WTC11 (cell line): ENCODE data around the gene MLPH. TPM values are rescaled to one million over a fixed set of nuclear protein-coding genes. Genes with fewer than 3 reads are reported as not detected.

Experiments
- FOXK1 ChIP-seq: sonication (generic); formaldehyde crosslinking; IDR thresholded peaks from 2 replicates; pipeline ENCODE4 v1.8.0; 2022; ENCODE audit warnings: mild to moderate bottlenecking, moderate library complexity, missing genetic modification reagents
- FOXP1 ChIP-seq: sonication (generic); formaldehyde crosslinking; IDR thresholded peaks from 2 replicates; pipeline ENCODE4 v1.8.0; 2022; ENCODE audit warnings: missing genetic modification reagents, mild to moderate bottlenecking, moderate library complexity, borderline replicate concordance
- GTF2I ChIP-seq: fragments of 250-450 bp; sonication (Bioruptor Pico); conservative IDR thresholded peaks from 2 replicates; pipeline ENCODE4 v1.4.0; 2021; ENCODE audit warnings: mild to moderate bottlenecking
- JAZF1 ChIP-seq: fragments of 250-450 bp; sonication (Bioruptor Pico); IDR thresholded peaks from 2 replicates; pipeline ENCODE4 v1.9.0; 2021; ENCODE audit warnings: moderate library complexity, mild to moderate bottlenecking, inconsistent platforms
- NFYB ChIP-seq: sonication (generic); formaldehyde crosslinking; conservative IDR thresholded peaks from 2 replicates; pipeline ENCODE4 v1.8.0; 2022; ENCODE audit warnings: low read depth, missing genetic modification reagents
- NR3C1 ChIP-seq: sonication (generic); formaldehyde crosslinking; conservative IDR thresholded peaks from 2 replicates; pipeline ENCODE4 v1.8.1; 2023; ENCODE audit warnings: low read depth, mild to moderate bottlenecking, missing genetic modification reagents
- PRRX2 ChIP-seq: fragments of 250-450 bp; sonication (Bioruptor Pico); IDR thresholded peaks from 2 replicates; pipeline ENCODE4 v1.8.0; 2021; ENCODE audit warnings: mild to moderate bottlenecking
- SMAD3 ChIP-seq: sonication (generic); formaldehyde crosslinking; IDR thresholded peaks from 2 replicates; pipeline ENCODE4 v1.8.0; 2022; ENCODE audit warnings: missing genetic modification reagents, mild to moderate bottlenecking, borderline replicate concordance
- SP1 ChIP-seq: sonication (generic); formaldehyde crosslinking; conservative IDR thresholded peaks from 2 replicates; pipeline ENCODE4 v1.8.1; 2022; ENCODE audit warnings: missing genetic modification reagents
- TEAD4 ChIP-seq: sonication (generic); formaldehyde crosslinking; IDR thresholded peaks from 2 replicates; pipeline ENCODE4 v1.8.0; 2022; ENCODE audit warnings: mild to moderate bottlenecking, missing genetic modification reagents
- ZNF138 ChIP-seq: sonication (generic); formaldehyde crosslinking; conservative IDR thresholded peaks from 2 replicates; pipeline ENCODE4 v1.8.1; 2022; ENCODE audit warnings: mild to moderate bottlenecking, moderate library complexity, missing genetic modification reagents
- ZNF416 ChIP-seq: fragments of 250-450 bp; sonication (Bioruptor Pico); IDR thresholded peaks from 2 replicates; pipeline ENCODE4 v1.9.0; 2021; ENCODE audit warnings: mild to moderate bottlenecking, inconsistent platforms
- ZNF671 ChIP-seq: fragments of 250-450 bp; sonication (Bioruptor Pico); IDR thresholded peaks from 2 replicates; pipeline ENCODE4 v1.8.0; 2021; ENCODE audit warnings: mild to moderate bottlenecking
- total RNA-seq: library from RNA; stranded (reverse); gene quantifications from 3 replicates; pipeline ENCODE4 v1.2.3, GENCODE V29; 2021
- TF ChIP-seq, protein P1 (sequence below): sonication (generic); formaldehyde crosslinking; IDR thresholded peaks from 2 replicates; pipeline ENCODE4 v1.8.0; 2022; ENCODE audit warnings: mild to moderate bottlenecking, missing genetic modification reagents
- TF ChIP-seq, protein P2 (sequence below): sonication (generic); formaldehyde crosslinking; IDR thresholded peaks from 2 replicates; pipeline ENCODE4 v1.8.0; 2023; ENCODE audit warnings: missing genetic modification reagents, mild to moderate bottlenecking, borderline replicate concordance
- TF ChIP-seq, protein P3 (sequence below): sonication (generic); formaldehyde crosslinking; IDR thresholded peaks from 2 replicates; pipeline ENCODE4 v1.8.0; 2023; ENCODE audit warnings: mild to moderate bottlenecking, missing genetic modification reagents
- TF ChIP-seq, protein P4 (sequence below): fragments of 250-450 bp; sonication (Bioruptor Pico); conservative IDR thresholded peaks from 2 replicates; pipeline ENCODE4 v1.9.0; 2021; ENCODE audit warnings: mild to moderate bottlenecking
- TF ChIP-seq, protein P5 (sequence below): sonication (generic); formaldehyde crosslinking; IDR thresholded peaks from 2 replicates; pipeline ENCODE4 v1.8.0; 2022; ENCODE audit warnings: mild to moderate bottlenecking, missing genetic modification reagents
- TF ChIP-seq, protein P6 (sequence below): sonication (generic); formaldehyde crosslinking; IDR thresholded peaks from 2 replicates; pipeline ENCODE4 v1.8.1; 2023; ENCODE audit warnings: mild to moderate bottlenecking, moderate library complexity, missing genetic modification reagents
- TF ChIP-seq, protein P7 (sequence below): sonication (generic); formaldehyde crosslinking; IDR thresholded peaks from 2 replicates; pipeline ENCODE4 v1.8.1; 2023; ENCODE audit warnings: mild to moderate bottlenecking, missing genetic modification reagents, moderate library complexity

MLPH gene
- total RNA-seq, 1 experiment from 2014 or later = 10.3 TPM

DNA sequence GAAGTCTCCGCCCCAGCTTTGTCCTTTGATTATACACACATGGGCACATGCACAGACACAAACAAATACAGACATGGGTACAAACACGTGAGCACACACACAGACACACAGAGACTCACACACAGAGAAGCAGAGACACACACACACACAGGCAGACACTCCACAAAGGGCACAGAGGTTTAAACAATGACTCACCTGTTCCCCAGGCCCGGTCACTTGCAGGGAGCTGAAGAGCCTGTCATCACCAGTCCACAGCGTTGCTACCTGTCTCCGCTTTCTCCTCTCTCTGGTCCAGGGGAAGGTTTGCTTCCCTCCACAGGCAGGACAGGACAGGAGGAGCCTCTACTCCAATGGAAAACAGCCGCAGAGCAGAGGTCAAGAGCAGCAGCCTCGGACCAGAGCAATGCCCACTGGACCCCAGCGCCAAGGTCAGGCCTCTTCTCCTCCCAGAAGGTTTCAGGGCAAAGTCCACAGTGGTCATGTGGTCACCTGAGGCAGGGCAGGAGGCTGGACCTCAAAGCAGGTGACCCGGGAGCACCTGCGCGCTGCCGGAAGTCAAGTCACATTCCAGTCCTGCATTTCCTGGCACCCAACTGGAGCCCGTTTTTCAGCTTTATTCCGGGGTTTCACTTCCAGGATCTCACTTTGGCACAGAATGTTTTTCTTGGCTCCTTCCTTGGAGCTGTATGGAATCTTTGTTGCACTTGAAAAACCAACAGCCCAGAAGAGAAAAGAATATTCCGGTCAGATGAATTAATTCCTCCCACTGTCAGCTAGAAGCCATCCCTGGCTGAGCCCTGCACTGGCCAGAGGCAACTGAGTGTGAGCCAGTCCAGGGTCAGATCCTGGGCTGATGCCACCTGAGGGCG, 103.5 kb downstream of the MLPH start, which contains the start of gene RAB17 (continued):
- TF ChIP-seq, protein P1, sequence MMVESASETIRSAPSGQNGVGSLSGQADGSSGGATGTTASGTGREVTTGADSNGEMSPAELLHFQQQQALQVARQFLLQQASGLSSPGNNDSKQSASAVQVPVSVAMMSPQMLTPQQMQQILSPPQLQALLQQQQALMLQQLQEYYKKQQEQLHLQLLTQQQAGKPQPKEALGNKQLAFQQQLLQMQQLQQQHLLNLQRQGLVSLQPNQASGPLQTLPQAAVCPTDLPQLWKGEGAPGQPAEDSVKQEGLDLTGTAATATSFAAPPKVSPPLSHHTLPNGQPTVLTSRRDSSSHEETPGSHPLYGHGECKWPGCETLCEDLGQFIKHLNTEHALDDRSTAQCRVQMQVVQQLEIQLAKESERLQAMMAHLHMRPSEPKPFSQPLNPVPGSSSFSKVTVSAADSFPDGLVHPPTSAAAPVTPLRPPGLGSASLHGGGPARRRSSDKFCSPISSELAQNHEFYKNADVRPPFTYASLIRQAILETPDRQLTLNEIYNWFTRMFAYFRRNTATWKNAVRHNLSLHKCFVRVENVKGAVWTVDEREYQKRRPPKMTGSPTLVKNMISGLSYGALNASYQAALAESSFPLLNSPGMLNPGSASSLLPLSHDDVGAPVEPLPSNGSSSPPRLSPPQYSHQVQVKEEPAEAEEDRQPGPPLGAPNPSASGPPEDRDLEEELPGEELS (CRISPR knock-in tag) = peak; percentile 39; the same call in 1 of the 2 replicates
- no peak for TF ChIP-seq ZNF671 (CRISPR knock-in tag)
- TF ChIP-seq TEAD4 (CRISPR knock-in tag) = no peak
- TF ChIP-seq, protein P2, sequence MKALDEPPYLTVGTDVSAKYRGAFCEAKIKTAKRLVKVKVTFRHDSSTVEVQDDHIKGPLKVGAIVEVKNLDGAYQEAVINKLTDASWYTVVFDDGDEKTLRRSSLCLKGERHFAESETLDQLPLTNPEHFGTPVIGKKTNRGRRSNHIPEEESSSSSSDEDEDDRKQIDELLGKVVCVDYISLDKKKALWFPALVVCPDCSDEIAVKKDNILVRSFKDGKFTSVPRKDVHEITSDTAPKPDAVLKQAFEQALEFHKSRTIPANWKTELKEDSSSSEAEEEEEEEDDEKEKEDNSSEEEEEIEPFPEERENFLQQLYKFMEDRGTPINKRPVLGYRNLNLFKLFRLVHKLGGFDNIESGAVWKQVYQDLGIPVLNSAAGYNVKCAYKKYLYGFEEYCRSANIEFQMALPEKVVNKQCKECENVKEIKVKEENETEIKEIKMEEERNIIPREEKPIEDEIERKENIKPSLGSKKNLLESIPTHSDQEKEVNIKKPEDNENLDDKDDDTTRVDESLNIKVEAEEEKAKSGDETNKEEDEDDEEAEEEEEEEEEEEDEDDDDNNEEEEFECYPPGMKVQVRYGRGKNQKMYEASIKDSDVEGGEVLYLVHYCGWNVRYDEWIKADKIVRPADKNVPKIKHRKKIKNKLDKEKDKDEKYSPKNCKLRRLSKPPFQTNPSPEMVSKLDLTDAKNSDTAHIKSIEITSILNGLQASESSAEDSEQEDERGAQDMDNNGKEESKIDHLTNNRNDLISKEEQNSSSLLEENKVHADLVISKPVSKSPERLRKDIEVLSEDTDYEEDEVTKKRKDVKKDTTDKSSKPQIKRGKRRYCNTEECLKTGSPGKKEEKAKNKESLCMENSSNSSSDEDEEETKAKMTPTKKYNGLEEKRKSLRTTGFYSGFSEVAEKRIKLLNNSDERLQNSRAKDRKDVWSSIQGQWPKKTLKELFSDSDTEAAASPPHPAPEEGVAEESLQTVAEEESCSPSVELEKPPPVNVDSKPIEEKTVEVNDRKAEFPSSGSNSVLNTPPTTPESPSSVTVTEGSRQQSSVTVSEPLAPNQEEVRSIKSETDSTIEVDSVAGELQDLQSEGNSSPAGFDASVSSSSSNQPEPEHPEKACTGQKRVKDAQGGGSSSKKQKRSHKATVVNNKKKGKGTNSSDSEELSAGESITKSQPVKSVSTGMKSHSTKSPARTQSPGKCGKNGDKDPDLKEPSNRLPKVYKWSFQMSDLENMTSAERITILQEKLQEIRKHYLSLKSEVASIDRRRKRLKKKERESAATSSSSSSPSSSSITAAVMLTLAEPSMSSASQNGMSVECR = 0 out of 2 replicates have a peak, but pooled peaks have one; percentile 57
- no peak for TF ChIP-seq NFYB
- TF ChIP-seq, protein P3, sequence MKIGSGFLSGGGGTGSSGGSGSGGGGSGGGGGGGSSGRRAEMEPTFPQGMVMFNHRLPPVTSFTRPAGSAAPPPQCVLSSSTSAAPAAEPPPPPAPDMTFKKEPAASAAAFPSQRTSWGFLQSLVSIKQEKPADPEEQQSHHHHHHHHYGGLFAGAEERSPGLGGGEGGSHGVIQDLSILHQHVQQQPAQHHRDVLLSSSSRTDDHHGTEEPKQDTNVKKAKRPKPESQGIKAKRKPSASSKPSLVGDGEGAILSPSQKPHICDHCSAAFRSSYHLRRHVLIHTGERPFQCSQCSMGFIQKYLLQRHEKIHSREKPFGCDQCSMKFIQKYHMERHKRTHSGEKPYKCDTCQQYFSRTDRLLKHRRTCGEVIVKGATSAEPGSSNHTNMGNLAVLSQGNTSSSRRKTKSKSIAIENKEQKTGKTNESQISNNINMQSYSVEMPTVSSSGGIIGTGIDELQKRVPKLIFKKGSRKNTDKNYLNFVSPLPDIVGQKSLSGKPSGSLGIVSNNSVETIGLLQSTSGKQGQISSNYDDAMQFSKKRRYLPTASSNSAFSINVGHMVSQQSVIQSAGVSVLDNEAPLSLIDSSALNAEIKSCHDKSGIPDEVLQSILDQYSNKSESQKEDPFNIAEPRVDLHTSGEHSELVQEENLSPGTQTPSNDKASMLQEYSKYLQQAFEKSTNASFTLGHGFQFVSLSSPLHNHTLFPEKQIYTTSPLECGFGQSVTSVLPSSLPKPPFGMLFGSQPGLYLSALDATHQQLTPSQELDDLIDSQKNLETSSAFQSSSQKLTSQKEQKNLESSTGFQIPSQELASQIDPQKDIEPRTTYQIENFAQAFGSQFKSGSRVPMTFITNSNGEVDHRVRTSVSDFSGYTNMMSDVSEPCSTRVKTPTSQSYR (CRISPR knock-in tag) = no peak
- no peak for TF ChIP-seq SMAD3 (CRISPR knock-in tag)
- TF ChIP-seq SP1 = 0 out of 2 replicates have a peak, but pooled peaks have one; percentile 7
- TF ChIP-seq, protein P4, sequence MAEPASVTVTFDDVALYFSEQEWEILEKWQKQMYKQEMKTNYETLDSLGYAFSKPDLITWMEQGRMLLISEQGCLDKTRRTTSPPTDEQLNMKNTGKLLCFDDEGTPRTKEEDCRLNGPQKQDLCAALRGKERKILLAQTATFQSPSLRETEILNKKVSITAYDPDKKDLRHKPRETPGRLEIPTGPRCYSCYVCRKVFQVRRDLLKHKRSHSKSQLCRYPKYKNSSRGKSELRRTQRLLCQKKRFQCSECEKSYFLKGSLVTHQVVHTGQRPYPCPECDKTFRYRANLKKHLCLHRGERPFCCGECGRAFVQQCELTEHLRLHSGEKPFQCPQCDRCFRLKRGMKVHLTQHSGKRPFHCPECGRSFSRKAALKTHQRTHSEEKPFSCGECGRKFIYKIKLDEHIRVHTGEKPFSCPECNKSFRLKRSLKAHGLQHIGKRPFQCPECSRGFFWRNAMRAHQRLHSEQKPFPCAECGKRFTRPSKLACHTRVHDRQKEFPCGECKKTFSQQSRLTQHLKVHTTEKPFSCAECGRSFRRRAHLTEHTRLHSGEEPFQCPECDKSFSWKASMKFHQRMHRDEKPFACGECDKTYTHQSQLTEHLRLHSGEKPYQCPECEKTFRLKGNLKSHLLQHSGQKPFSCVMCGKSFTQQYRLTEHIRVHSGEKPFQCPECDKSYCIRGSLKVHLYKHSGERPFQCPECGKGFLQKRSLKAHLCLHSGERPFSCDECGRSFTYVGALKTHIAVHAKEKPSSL (CRISPR knock-in tag) = no peak
- TF ChIP-seq NR3C1 = no peak
- TF ChIP-seq ZNF416 (CRISPR knock-in tag) = no peak
- TF ChIP-seq ZNF138 = no peak
- TF ChIP-seq GTF2I (CRISPR knock-in tag) = no peak
- TF ChIP-seq, protein P5, sequence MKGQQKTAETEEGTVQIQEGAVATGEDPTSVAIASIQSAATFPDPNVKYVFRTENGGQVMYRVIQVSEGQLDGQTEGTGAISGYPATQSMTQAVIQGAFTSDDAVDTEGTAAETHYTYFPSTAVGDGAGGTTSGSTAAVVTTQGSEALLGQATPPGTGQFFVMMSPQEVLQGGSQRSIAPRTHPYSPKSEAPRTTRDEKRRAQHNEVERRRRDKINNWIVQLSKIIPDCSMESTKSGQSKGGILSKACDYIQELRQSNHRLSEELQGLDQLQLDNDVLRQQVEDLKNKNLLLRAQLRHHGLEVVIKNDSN (CRISPR knock-in tag) = peak; percentile 88
- TF ChIP-seq, protein P6, sequence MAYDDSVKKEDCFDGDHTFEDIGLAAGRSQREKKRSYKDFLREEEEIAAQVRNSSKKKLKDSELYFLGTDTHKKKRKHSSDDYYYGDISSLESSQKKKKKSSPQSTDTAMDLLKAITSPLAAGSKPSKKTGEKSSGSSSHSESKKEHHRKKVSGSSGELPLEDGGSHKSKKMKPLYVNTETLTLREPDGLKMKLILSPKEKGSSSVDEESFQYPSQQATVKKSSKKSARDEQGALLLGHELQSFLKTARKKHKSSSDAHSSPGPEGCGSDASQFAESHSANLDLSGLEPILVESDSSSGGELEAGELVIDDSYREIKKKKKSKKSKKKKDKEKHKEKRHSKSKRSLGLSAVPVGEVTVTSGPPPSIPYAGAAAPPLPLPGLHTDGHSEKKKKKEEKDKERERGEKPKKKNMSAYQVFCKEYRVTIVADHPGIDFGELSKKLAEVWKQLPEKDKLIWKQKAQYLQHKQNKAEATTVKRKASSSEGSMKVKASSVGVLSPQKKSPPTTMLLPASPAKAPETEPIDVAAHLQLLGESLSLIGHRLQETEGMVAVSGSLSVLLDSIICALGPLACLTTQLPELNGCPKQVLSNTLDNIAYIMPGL (CRISPR knock-in tag) = no peak
- TF ChIP-seq PRRX2 = no peak
- TF ChIP-seq FOXP1 = peak; percentile 66; the same call in 1 of the 2 replicates
- TF ChIP-seq, protein P7, sequence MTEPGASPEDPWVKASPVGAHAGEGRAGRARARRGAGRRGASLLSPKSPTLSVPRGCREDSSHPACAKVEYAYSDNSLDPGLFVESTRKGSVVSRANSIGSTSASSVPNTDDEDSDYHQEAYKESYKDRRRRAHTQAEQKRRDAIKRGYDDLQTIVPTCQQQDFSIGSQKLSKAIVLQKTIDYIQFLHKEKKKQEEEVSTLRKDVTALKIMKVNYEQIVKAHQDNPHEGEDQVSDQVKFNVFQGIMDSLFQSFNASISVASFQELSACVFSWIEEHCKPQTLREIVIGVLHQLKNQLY (CRISPR knock-in tag) = no peak
- TF ChIP-seq JAZF1 (CRISPR knock-in tag) = no peak
- TF ChIP-seq FOXK1 (CRISPR knock-in tag) = peak; percentile 39; the same call in 1 of the 2 replicates
